Loucy (cell line): ENCODE results near the gene KIF2A.

ENCODE experiments used
- H2AFZ ChIP-seq: fragments of 200-600 bp; sonication (generic); 2 replicates; pipeline ENCODE4 v1.6.0; 2016; ENCODE audit warnings: antibody characterized with exemption, mild to moderate bottlenecking, low read length, moderate library complexity
- H3F3A ChIP-seq: fragments of 200-600 bp; 2 replicates; pipeline ENCODE4 v1.6.0; 2016; ENCODE audit warnings: antibody characterized with exemption, low read depth, mild to moderate bottlenecking
- H3K27me3 ChIP-seq: fragments of 200-600 bp; sonication (generic); 2 replicates; pipeline ENCODE4 v1.6.1; 2014; ENCODE audit warnings: low read length, mild to moderate bottlenecking; ENCODE audit not compliant: insufficient read depth, poor library complexity, severe bottlenecking
- H3K36me3 ChIP-seq: fragments of 200-600 bp; sonication (generic); 2 replicates; pipeline ENCODE4 v1.6.1; 2016; ENCODE audit warnings: low read length; ENCODE audit not compliant: insufficient read depth
- H3K4me1 ChIP-seq: fragments of 200-600 bp; sonication (generic); 2 replicates; pipeline ENCODE4 v1.5.1; 2014; ENCODE audit warnings: low read length, mild to moderate bottlenecking; ENCODE audit not compliant: insufficient read depth, poor library complexity, severe bottlenecking
- H3K4me2 ChIP-seq: fragments of 200-600 bp; sonication (generic); 2 replicates; pipeline ENCODE4 v1.6.0; 2014; ENCODE audit warnings: antibody characterized with exemption, low read length, low read depth, mild to moderate bottlenecking; ENCODE audit not compliant: poor library complexity, severe bottlenecking
- H3K4me3 ChIP-seq: fragments of 200-600 bp; sonication (generic); 2 replicates; pipeline ENCODE4 v1.5.1; 2014; ENCODE audit warnings: low read length, mild to moderate bottlenecking, mixed read lengths; ENCODE audit not compliant: poor library complexity, severe bottlenecking
- H3K79me2 ChIP-seq: fragments of 200-600 bp; sonication (generic); 2 replicates; pipeline ENCODE4 v1.6.1; 2014; ENCODE audit warnings: low read length; ENCODE audit not compliant: insufficient read depth
- H3K9ac ChIP-seq: fragments of 200-600 bp; sonication (generic); 2 replicates; pipeline ENCODE4 v1.6.0; 2014; ENCODE audit warnings: mild to moderate bottlenecking, low read depth, low read length, moderate library complexity; ENCODE audit not compliant: poor library complexity, severe bottlenecking
- H3K9me2 ChIP-seq: fragments of 200-600 bp; sonication (generic); replicated peaks from 2 replicates; pipeline ENCODE4 v1.6.1; 2016; ENCODE audit warnings: low read depth, low read length, mixed read lengths
- H3K9me3 ChIP-seq: fragments of 200-600 bp; sonication (generic); 2 replicates; pipeline ENCODE4 v1.6.1; 2014; ENCODE audit warnings: mild to moderate bottlenecking, antibody characterized with exemption, low read length, low read depth; ENCODE audit not compliant: insufficient read depth
- H4K20me1 ChIP-seq: fragments of 200-600 bp; sonication (generic); 2 replicates; pipeline ENCODE4 v1.6.0; 2014; ENCODE audit warnings: antibody characterized with exemption, low read length, mild to moderate bottlenecking; ENCODE audit not compliant: insufficient read depth, poor library complexity, severe bottlenecking
- EZH2phosphoT487 ChIP-seq: fragments of 200-600 bp; IDR thresholded peaks from 2 replicates; pipeline ENCODE4 v1.6.1; 2018; ENCODE audit warnings: antibody characterized with exemption, mild to moderate bottlenecking, moderate library complexity, borderline replicate concordance
- TF ChIP-seq, protein P1 (sequence below): fragments of 200-600 bp; sonication (generic); conservative IDR thresholded peaks from 2 replicates; pipeline ENCODE4 v1.5.1; 2014; ENCODE audit warnings: mild to moderate bottlenecking, antibody characterized with exemption, low read length

Gene KIF2A

DNA sequence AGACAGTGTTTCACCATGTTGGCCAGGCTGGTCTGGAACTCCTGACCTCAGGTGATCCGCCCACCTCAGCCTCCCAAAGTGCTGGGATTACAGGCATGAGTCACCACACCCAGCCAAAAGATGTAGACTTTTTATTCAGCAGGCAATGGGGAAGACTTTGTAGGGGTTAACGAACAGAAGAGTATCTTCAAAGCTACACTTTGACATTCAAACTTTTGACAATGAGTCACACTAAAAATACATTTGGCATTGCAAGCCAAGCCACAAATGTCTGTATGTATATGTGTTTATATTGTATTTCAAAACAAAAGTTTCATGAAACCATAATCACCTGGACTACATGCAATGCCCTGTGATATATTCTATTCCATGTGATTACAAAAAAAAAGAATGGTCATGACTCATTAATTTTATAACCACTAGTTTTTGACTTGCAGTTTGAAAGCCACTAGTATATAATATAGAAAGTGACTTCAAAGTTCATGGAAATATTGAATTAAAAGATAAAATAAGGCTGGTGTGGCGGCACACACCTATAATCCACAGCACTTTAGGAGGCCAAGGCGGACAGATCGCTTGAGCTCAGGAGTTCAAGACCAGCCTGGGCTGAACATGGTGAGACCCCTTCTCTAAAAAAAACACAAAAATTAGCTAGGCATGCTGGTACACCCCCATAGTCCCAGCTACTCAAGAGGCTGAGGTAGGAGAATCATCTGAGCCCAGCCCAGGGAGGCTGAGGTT lies 89.4 kb downstream of the KIF2A start:
- no peaks in the 10 kb centered on the region for H3K9me2 ChIP-seq
- H3K4me1 ChIP-seq: no peaks in the 10 kb centered on the region
- H4K20me1 ChIP-seq: no peaks in the 10 kb centered on the region
- peaks cover 45% of the 10 kb centered on the region for H3K36me3 ChIP-seq
- H3K4me3 ChIP-seq: no peak overlapping the region
- no peaks in the 10 kb centered on the region for H3K79me2 ChIP-seq
- TF ChIP-seq, protein P1, sequence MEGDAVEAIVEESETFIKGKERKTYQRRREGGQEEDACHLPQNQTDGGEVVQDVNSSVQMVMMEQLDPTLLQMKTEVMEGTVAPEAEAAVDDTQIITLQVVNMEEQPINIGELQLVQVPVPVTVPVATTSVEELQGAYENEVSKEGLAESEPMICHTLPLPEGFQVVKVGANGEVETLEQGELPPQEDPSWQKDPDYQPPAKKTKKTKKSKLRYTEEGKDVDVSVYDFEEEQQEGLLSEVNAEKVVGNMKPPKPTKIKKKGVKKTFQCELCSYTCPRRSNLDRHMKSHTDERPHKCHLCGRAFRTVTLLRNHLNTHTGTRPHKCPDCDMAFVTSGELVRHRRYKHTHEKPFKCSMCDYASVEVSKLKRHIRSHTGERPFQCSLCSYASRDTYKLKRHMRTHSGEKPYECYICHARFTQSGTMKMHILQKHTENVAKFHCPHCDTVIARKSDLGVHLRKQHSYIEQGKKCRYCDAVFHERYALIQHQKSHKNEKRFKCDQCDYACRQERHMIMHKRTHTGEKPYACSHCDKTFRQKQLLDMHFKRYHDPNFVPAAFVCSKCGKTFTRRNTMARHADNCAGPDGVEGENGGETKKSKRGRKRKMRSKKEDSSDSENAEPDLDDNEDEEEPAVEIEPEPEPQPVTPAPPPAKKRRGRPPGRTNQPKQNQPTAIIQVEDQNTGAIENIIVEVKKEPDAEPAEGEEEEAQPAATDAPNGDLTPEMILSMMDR: no peak
- TF ChIP-seq EZH2phosphoT487: no peak
- H3K9ac ChIP-seq: no peak overlapping the region
- H2AFZ ChIP-seq: no peak overlapping the region
- H3K27me3 ChIP-seq: no peaks in the 10 kb centered on the region
- no peaks in the 10 kb centered on the region for H3F3A ChIP-seq
- no peak overlapping the region for H3K4me2 ChIP-seq
- H3K9me3 ChIP-seq: no peaks in the 10 kb centered on the region

- peaks cover 20% of the 10 kb centered on the region for H3K79me2 ChIP-seq
- peak within 1 kb of the TSS; percentile 97 for H3K4me3 ChIP-seq
- peak within 1 kb of the TSS; percentile 96 for H3K9ac ChIP-seq
- no peaks in the 10 kb centered on the region for H3K9me3 ChIP-seq
- H3K4me1 ChIP-seq: peaks cover 17% of the 10 kb centered on the region
- peaks cover under 1% of the 10 kb centered on the region; the same call in 1 of the 2 replicates for H3K36me3 ChIP-seq
- peak within 1 kb of the TSS; percentile 96 for H3K4me2 ChIP-seq
- no peaks in the 10 kb centered on the region for H3F3A ChIP-seq
- TF ChIP-seq EZH2phosphoT487: no peak
- TF ChIP-seq, protein P1: no peak
- H4K20me1 ChIP-seq: peaks cover 7% of the 10 kb centered on the region
- no peaks in the 10 kb centered on the region for H3K27me3 ChIP-seq
- H2AFZ ChIP-seq: peak within 1 kb of the TSS; percentile 100
- H3K9me2 ChIP-seq: no peaks in the 10 kb centered on the region
Observed at GRCh38 chr5:62403411-62404250, 97.6 kb downstream of the KIF2A start, which contains the start of gene DIMT1. TSS of gene DIMT1 (minus strand) at chr5:62403905. CDS start at chr5:62403772, 133 bp downstream.

DNA sequence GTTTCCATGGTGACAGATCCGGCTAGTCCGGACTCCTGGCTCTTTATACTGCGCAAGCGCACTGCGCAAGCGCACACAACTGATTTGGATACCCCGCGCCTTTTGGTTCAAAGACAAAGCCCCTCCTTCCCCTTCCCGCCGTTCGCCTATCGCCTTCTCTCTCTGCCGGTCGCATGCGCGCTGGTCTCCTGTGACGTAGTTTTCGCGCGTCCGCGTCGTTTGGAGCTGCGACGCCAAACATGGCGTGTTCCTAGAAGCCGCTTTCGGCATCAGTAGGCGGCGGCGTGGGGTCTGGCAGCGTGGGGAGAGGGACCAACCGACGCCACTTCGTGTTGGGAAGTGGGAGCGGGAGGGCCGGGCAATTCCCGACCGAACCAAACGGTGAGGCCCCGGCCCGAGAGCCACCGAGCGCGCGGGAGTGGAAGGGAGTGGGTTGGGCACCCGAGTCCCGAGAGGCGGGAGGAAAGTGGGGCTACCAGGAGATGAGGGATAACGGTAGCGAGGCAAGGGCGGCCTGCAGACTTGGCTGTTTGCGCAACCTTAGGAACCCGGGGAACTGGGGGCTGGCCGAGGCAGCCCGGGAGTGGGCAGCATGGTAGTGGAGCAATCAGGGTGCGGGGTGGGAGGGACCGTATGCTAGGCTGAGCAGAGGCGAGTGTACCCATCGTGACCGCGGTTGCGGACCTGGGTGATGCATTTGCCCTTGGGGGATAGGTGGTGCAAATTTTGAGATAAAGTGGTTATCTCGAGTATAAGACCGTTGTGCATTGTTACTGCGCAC lies 106.7 kb downstream of the KIF2A start, which contains the start of gene IPO11:
Gene IPO11, plus strand, starts transcription at position 215 of the 781 bp plus-strand sequence. CDS start 24,517 bp downstream, outside the sequence.
- H3K27me3 ChIP-seq: no peaks in the 10 kb centered on the region
- H3K79me2 ChIP-seq: peaks cover 51% of the 10 kb centered on the region
- peaks cover 6% of the 10 kb centered on the region for H4K20me1 ChIP-seq
- H3F3A ChIP-seq: no peaks in the 10 kb centered on the region
- no peaks in the 10 kb centered on the region for H3K9me2 ChIP-seq
- H3K4me2 ChIP-seq: peak within 1 kb of the TSS; percentile 93
- TF ChIP-seq EZH2phosphoT487: no peak
- TF ChIP-seq, protein P1: no peak
- H2AFZ ChIP-seq: peak within 1 kb of the TSS; percentile 91
- H3K4me3 ChIP-seq: peak within 1 kb of the TSS; percentile 89
- peak within 1 kb of the TSS; percentile 80 for H3K9ac ChIP-seq
- H3K36me3 ChIP-seq: no peaks in the 10 kb centered on the region
- H3K9me3 ChIP-seq: no peaks in the 10 kb centered on the region
- peaks cover 26% of the 10 kb centered on the region for H3K4me1 ChIP-seq
